ENCODE measurements around the gene GBE1.
"Not testable (repeated sequence)": the region's sequence is repeated elsewhere in the genome, so short reads cannot be mapped to it uniquely, and the experiment has no call there.

GBE1 gene

DNA sequence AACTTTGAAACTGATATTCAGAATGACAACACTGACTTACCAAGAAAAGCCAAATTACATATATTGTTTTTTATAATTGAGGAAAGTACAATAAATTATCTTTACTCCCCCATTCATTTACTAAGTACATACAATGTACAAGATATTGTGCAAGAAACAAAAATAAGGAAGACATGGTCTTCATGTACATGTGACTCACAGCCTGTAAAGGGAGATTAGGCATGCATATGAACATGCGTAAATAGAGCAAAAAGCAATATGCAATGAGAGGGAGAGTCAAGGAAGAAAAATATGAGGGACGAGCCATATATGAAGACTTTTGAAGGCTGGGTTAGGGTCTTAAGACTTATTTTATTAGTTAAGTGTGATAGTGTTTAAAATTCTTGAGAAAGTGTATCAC is 258.4 kb downstream of the GBE1 start:
- TF ChIP-seq, protein P1, sequence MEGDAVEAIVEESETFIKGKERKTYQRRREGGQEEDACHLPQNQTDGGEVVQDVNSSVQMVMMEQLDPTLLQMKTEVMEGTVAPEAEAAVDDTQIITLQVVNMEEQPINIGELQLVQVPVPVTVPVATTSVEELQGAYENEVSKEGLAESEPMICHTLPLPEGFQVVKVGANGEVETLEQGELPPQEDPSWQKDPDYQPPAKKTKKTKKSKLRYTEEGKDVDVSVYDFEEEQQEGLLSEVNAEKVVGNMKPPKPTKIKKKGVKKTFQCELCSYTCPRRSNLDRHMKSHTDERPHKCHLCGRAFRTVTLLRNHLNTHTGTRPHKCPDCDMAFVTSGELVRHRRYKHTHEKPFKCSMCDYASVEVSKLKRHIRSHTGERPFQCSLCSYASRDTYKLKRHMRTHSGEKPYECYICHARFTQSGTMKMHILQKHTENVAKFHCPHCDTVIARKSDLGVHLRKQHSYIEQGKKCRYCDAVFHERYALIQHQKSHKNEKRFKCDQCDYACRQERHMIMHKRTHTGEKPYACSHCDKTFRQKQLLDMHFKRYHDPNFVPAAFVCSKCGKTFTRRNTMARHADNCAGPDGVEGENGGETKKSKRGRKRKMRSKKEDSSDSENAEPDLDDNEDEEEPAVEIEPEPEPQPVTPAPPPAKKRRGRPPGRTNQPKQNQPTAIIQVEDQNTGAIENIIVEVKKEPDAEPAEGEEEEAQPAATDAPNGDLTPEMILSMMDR (IDR thresholded peaks at IDR 0.05; ENCODE audit: low read depth, low read length, missing control alignments), result no peak
- Histone ChIP-seq H3K4me3 (ENCODE audit: low read depth, low read length) (no peak overlapping the region), H3K27ac (no peak overlapping the region), H3K27me3 (replicated peaks) (no peaks in the 10 kb centered on the region), H3K36me3 (replicated peaks) (no peaks in the 10 kb centered on the region)
- DNase-seq, result no peak
- in situ Hi-C loops (cut with HindIII; ENCODE audit: low pct_ligation_motif_present, low sequenced_read_pairs), result no loop called here

DNA sequence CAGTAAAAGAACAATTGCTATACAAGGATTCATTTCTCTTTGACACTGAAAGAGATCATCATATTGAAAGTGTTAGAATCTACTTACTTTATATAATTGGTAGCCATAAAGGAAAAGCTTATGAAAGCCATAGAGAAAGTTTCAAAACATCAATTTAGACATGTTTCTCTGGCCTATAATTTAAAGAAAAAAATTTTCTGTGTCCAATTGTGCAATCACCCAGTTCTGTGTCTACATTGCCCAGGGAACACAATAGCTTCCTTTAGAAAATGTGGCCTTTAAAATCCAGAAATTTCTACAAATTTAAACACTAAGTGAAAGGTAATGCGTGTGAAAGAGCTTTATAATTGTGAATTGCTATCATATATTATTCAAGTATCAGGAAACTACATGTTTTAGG is 259.2 kb downstream of the GBE1 start:
- DNase-seq, result no peak
- no peak overlapping the region for H3K4me3 ChIP-seq (ENCODE audit: low read depth, low read length)
- no peak overlapping the region for H3K27ac ChIP-seq
- in situ Hi-C loops (cut with HindIII; ENCODE audit: low pct_ligation_motif_present, low sequenced_read_pairs), result no loop called here
- H3K36me3 ChIP-seq (replicated peaks), result no peaks in the 10 kb centered on the region
- H3K27me3 ChIP-seq (replicated peaks), result no peaks in the 10 kb centered on the region
- TF ChIP-seq, protein P1 (IDR thresholded peaks at IDR 0.05; ENCODE audit: low read depth, low read length, missing control alignments), result no peak

DNA sequence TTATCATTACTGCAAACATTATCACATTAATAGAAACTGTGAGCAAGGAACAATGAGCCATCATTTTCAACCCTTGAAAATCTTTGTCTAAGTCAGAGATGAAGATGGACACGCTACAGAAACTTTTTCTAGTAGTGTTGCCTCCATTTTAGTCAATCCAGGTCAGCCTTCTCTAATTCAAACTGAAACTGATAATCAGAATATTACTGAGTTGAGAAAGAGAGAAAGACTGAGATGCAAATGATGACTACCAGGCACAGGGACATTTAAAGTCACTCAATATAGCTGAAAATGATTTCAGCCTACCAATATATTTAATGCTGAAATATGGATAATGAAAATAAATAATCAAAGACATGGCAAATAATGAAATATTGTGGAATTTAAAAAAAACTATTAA is 261.4 kb downstream of the GBE1 start:
- in situ Hi-C loops (cut with HindIII; ENCODE audit: low pct_ligation_motif_present, low sequenced_read_pairs), result no loop called here
- no peak for DNase-seq
- no peak overlapping the region for H3K27ac ChIP-seq
- H3K4me3 ChIP-seq (ENCODE audit: low read depth, low read length), result no peak overlapping the region
- H3K36me3 ChIP-seq (replicated peaks), result no peaks in the 10 kb centered on the region
- TF ChIP-seq, protein P1 (IDR thresholded peaks at IDR 0.05; ENCODE audit: low read depth, low read length, missing control alignments), result no peak
- no peaks in the 10 kb centered on the region for H3K27me3 ChIP-seq (replicated peaks)

DNA sequence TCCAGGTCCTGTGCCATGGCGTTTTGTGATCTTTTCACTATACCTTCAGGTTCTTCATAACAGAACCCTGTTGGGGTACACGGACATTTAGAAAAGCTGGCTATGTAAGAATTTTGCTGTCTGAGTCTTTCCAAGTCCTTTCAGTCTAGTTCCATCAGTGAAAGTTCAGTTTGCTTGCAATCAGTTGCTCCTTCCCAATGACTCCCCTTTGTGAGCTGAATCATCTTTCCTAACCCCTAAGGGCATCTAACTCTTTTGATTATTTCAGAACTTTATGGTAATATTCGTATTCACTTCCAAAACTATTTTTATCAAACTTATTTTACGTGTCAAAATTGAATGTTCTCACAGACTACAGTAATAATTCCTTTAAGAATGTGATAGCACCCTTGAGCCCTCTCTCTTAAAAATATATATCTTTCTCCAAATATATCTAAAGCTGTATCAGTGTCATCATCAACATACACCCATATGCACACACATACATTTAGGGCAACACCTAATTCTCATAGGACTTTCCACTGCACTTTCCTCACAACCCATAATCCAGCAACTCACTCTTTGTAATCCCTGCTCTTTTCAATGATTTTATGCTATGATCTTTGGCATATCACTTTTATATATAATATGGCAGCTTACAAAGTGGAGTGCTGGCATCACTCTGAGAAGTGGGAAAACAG is 263.7 kb downstream of the GBE1 start:
- Histone ChIP-seq H3K36me3 (replicated peaks) (no peaks in the 10 kb centered on the region), H3K27ac (no peak overlapping the region), H3K27me3 (replicated peaks) (no peaks in the 10 kb centered on the region), H3K4me3 (ENCODE audit: low read depth, low read length) (no peak overlapping the region)
- in situ Hi-C loops (cut with HindIII; ENCODE audit: low pct_ligation_motif_present, low sequenced_read_pairs), result no loop called here
- DNase-seq, result no peak
- TF ChIP-seq, protein P1 (IDR thresholded peaks at IDR 0.05; ENCODE audit: low read depth, low read length, missing control alignments), result no peak

DNA sequence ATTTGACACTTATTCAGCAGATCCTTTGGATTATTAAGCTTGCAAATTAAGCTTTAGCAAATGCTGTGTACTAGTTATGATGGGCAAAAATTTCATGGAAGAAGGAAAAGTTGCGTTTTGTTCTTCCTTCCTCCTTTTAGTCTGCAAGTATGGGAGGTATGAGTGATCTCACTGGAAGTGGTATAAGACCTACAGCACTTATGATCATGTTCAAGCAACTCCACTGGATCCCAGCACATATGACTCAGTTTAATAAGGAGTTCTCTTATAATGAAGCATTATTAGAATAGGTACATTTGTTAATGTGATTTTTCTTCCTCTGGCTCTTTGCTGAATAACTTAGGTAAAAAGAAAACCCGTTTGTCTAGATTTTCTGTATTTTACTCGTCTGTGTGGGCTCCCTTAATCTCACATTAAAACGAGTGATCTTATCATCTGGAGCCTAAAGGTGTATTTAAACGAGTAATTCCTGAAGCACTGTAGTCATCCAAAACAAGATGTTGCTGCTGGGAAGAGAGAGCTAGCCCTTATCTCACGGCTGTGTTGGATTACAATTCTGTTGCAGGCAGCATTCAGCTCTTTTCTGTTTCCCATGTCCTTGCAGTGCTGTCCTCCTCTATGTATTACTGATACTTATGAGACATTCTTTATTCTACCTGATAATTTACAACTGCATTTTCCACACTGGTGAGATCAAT is 264.9 kb downstream of the GBE1 start:
- no peak overlapping the region for H3K27ac ChIP-seq
- in situ Hi-C loops (cut with HindIII; ENCODE audit: low pct_ligation_motif_present, low sequenced_read_pairs), result no loop called here
- no peaks in the 10 kb centered on the region for H3K27me3 ChIP-seq (replicated peaks)
- H3K36me3 ChIP-seq (replicated peaks), result no peaks in the 10 kb centered on the region
- H3K4me3 ChIP-seq (ENCODE audit: low read depth, low read length), result no peak overlapping the region
- DNase-seq, result no peak
- TF ChIP-seq, protein P1 (IDR thresholded peaks at IDR 0.05; ENCODE audit: low read depth, low read length, missing control alignments), result no peak

DNA sequence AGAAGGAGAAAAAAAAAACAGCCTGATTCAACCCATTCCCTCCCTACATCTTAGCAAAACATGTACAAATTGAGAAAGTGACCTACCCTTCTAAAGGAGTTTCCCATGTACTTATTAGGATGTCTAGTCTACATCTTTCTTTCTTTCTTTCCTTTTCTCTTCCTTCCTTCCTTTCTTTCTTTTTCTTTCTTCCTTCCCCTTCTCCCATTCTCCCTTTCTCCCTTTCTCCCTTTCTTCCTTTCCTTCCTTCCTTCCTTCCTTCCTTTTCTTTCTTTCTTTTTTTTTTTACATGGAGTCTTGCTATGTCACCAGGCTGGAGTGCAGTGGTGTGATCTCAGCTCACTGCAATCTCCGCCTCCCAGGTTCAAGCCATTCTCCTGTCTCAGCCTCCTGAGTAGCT is 269.0 kb downstream of the GBE1 start:
- H3K36me3 ChIP-seq (replicated peaks); DNase-seq; H3K4me3 ChIP-seq (ENCODE audit: low read depth, low read length); H3K27me3 ChIP-seq (replicated peaks); H3K27ac ChIP-seq; in situ Hi-C loops (cut with HindIII; ENCODE audit: low pct_ligation_motif_present, low sequenced_read_pairs): not testable (repeated sequence)
